DND-41 (cell line): Measurements from ENCODE around the gene PACRG.

ENCODE experiments used
- EZH2 ChIP-seq: IDR thresholded peaks from 3 replicates; pipeline ENCODE4 v1.6.1; 2012; ENCODE audit warnings: borderline replicate concordance, low read depth, mild to moderate bottlenecking, moderate library complexity, low read length, inconsistent platforms; ENCODE audit not compliant: severe bottlenecking
- TF ChIP-seq, protein P1 (sequence below): IDR thresholded peaks from 2 replicates; pipeline ENCODE4 v1.5.1; 2012; ENCODE audit warnings: borderline replicate concordance, low read length, moderate library complexity, mild to moderate bottlenecking; ENCODE audit not compliant: poor library complexity, severe bottlenecking; ENCODE audit errors: extremely low read depth

DNA sequence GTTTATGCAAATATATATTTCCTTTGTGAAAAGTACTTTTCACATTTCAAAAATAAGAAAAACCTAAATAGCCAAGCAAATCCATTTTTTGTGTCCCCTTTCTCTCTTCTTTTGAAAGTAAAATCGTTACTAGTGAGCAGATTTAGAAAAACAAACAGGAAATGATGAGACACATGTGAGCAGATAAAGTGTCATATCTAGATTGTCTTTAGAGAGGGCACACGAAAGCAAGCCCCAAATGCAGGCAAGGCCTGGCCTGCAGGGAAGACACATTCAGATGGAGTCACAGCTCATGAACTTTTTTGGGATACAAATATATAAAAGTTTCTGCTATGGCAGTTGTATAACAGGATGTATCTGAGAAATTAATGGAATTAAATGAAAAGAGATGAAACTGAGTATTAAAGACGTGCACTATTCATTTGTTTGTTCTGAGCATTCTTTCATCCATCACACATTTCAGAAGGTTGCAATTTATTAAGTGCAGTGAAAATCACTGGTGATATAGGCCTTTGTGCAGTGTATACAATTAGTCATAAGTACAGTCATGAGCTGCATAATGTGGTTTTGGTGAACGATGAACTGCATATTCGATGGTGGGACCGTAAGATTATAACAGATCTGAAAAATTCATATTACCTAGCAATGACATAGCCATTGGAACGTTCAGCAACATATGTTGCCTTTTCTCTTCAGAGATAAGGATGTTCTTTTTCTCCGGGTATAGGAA is 101.4 kb downstream of the PACRG start:
- TF ChIP-seq, protein P1, sequence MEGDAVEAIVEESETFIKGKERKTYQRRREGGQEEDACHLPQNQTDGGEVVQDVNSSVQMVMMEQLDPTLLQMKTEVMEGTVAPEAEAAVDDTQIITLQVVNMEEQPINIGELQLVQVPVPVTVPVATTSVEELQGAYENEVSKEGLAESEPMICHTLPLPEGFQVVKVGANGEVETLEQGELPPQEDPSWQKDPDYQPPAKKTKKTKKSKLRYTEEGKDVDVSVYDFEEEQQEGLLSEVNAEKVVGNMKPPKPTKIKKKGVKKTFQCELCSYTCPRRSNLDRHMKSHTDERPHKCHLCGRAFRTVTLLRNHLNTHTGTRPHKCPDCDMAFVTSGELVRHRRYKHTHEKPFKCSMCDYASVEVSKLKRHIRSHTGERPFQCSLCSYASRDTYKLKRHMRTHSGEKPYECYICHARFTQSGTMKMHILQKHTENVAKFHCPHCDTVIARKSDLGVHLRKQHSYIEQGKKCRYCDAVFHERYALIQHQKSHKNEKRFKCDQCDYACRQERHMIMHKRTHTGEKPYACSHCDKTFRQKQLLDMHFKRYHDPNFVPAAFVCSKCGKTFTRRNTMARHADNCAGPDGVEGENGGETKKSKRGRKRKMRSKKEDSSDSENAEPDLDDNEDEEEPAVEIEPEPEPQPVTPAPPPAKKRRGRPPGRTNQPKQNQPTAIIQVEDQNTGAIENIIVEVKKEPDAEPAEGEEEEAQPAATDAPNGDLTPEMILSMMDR = no peak
- TF ChIP-seq EZH2 = no peak
